GM18505 (cell line): Measurements from ENCODE around the gene PHACTR3.

Experiments
- ATAC-seq: cut with Tn5 transposase; IDR thresholded peaks from one replicate; pipeline ENCODE4 v1.9.1; 2021; ENCODE audit not compliant: unreplicated experiment
- POLR2A ChIP-seq: IDR thresholded peaks from 4 replicates; pipeline ENCODE4 v1.6.1; 2011; ENCODE audit warnings: borderline replicate concordance; ENCODE audit not compliant: insufficient read depth, insufficient read length; ENCODE audit errors: extremely low read depth

The PHACTR3 gene

GRCh38 chr20:59662856-59663512, 58.6 kb downstream of the PHACTR3 start:
- no peak for ATAC-seq
- TF ChIP-seq POLR2A: no peak

- TF ChIP-seq POLR2A: no peak
- no peak for ATAC-seq
Measured at GRCh38 chr20:59663513-59664060, 59.2 kb downstream of the PHACTR3 start.

GRCh38 chr20:59664421-59664941, 60.1 kb downstream of the PHACTR3 start:
- no peak for ATAC-seq
- no peak for TF ChIP-seq POLR2A

- ATAC-seq: no peak
- no peak for TF ChIP-seq POLR2A
Measured at GRCh38 chr20:59665656-59666555, 61.6 kb downstream of the PHACTR3 start.

GRCh38 chr20:59666586-59666985, 62.2 kb downstream of the PHACTR3 start:
- TF ChIP-seq POLR2A: no peak
- no peak for ATAC-seq

- no peak for ATAC-seq
- no peak for TF ChIP-seq POLR2A
Measured at GRCh38 chr20:59667131-59667530, 62.8 kb downstream of the PHACTR3 start.

GRCh38 chr20:59667981-59668515, 63.7 kb downstream of the PHACTR3 start:
- no peak for ATAC-seq
- TF ChIP-seq POLR2A: no peak

GRCh38 chr20:59668926-59669850, 64.8 kb downstream of the PHACTR3 start:
- no peak for TF ChIP-seq POLR2A
- no peak for ATAC-seq

- TF ChIP-seq POLR2A: no peak
- no peak for ATAC-seq
Measured at GRCh38 chr20:59670786-59671492, 66.6 kb downstream of the PHACTR3 start.

- no peak for TF ChIP-seq POLR2A
- no peak for ATAC-seq
Measured at GRCh38 chr20:59671661-59672471, 67.5 kb downstream of the PHACTR3 start.

GRCh38 chr20:59672576-59672975, 68.2 kb downstream of the PHACTR3 start:
- ATAC-seq: no peak
- no peak for TF ChIP-seq POLR2A
